HG03103 (cell line): ENCODE measurements around the gene COL11A1.
"Not testable (repeated sequence)": the region's sequence is repeated elsewhere in the genome, so short reads cannot be mapped to it uniquely, and the experiment has no call there.

Experiments
- ATAC-seq: cut with Tn5 transposase; IDR thresholded peaks from one replicate; pipeline ENCODE4 v1.9.1; 2021; ENCODE audit warnings: low read depth; ENCODE audit not compliant: unreplicated experiment

COL11A1 gene

GRCh38 chr1:102842606-102843005 lies 265.7 kb downstream of the COL11A1 start:
- ATAC-seq, result no peak

- ATAC-seq, result no peak
Observed at GRCh38 chr1:102840741-102841140, 267.6 kb downstream of the COL11A1 start.

GRCh38 chr1:102838016-102838415 lies 270.3 kb downstream of the COL11A1 start:
- no peak for ATAC-seq

GRCh38 chr1:102837551-102837950 lies 270.8 kb downstream of the COL11A1 start:
- ATAC-seq, result no peak

GRCh38 chr1:102836991-102837390 lies 271.3 kb downstream of the COL11A1 start:
- no peak for ATAC-seq

- ATAC-seq, result no peak
Observed at GRCh38 chr1:102834688-102835320, 273.5 kb downstream of the COL11A1 start.

- ATAC-seq, result no peak
Observed at GRCh38 chr1:102833151-102833550, 275.2 kb downstream of the COL11A1 start.

GRCh38 chr1:102826706-102827105 lies 281.6 kb downstream of the COL11A1 start:
- not testable (repeated sequence) for ATAC-seq
